ENCODE results near the gene ANO7. TPM values are rescaled to one million over a fixed set of nuclear protein-coding genes. Genes with fewer than 3 reads are reported as not detected.

Gene ANO7
- total RNA-seq, 1 donor from 2014 or later: under 0.01 TPM

DNA sequence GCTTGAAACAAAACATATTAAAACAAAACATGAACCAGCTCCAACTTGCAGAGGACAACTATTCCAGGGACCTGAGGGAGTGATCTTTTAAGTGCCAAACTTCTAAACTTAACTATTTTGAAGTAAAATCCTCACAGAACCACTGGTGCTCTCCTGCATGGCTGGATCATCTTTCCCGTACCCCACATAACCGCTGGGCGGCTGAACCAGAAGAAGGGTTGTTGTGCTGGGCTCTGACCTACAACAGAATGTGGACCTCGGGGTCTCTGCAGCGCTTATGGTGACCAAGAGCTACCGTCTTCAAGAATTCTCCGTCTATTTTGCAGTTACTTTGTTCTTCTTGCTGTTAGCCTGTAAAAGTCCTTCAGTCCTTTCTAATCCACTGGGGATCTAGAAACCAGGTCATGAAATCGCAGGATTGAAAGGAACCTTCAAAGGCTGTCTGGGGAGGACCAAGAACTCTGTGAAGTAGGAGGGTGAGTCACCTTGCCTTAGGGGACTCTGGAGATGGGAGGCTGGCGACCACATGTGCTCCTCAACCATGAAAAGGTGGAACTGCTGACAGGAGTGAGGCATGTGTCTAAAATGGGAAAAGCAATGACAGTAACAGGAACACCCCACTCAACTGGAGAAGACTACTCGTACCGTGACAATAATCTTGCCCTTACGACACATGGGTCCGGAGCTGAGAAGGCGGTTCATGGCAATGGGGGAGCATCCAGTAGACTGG lies 80.4 kb downstream of the ANO7 start:
- DNase-seq (ENCODE audit: low read depth): peak; percentile 66
- H3K27me3 ChIP-seq (ENCODE audit: control insufficient read depth, insufficient read depth, low read length): no peaks in the 10 kb centered on the region
- H3K36me3 ChIP-seq (ENCODE audit: control insufficient read depth, insufficient read depth, low read length): peaks cover 21% of the 10 kb centered on the region
- FAIRE-seq: no peak
- H3K4me3 ChIP-seq (ENCODE audit: low read depth, low read length): no peak overlapping the region
- TF ChIP-seq, protein P1, sequence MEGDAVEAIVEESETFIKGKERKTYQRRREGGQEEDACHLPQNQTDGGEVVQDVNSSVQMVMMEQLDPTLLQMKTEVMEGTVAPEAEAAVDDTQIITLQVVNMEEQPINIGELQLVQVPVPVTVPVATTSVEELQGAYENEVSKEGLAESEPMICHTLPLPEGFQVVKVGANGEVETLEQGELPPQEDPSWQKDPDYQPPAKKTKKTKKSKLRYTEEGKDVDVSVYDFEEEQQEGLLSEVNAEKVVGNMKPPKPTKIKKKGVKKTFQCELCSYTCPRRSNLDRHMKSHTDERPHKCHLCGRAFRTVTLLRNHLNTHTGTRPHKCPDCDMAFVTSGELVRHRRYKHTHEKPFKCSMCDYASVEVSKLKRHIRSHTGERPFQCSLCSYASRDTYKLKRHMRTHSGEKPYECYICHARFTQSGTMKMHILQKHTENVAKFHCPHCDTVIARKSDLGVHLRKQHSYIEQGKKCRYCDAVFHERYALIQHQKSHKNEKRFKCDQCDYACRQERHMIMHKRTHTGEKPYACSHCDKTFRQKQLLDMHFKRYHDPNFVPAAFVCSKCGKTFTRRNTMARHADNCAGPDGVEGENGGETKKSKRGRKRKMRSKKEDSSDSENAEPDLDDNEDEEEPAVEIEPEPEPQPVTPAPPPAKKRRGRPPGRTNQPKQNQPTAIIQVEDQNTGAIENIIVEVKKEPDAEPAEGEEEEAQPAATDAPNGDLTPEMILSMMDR (IDR thresholded peaks at IDR 0.05; ENCODE audit: insufficient read depth, low read length, severe bottlenecking): no peak

DNA sequence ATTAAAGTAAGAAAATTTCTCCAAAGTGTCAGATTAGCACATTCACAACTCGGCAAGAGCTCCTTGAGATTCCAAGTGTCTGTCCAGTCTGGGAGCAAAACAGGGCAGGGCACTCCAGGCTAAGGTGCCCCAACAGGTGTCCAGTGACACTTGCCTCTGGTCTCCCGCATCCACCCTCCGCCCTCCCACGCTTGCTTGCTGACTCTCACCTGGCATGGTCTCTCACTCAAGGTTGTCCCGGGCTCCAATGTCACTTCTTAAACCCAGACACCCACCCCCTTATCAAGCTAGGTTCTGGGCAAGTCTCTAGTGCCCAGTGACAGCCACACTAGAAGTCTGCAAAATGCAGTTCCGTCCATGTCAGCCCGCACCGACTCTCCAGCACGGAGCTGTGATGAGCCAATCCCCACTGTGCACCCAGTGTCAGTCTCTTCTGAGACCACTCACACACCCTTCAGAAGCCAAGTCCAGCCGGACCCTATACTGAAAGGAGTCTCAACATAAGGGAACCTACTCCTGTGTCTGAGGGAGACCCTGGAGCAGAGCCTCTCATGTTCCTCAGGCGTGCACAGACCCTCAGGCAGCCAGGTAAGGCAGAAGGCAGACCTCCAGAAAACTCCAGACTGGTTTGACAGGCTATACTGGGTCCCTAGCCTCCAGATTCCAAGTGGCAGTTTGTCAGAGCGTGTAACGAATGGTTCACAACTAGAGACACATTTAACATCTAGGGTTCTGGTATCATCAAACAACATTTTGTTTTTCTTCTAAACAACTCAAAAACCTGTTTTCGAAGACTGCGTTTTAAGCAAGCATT lies 81.4 kb downstream of the ANO7 start:
- peaks cover 19% of the 10 kb centered on the region for H3K36me3 ChIP-seq (ENCODE audit: control insufficient read depth, insufficient read depth, low read length)
- FAIRE-seq: no peak
- TF ChIP-seq, protein P1 (IDR thresholded peaks at IDR 0.05; ENCODE audit: insufficient read depth, low read length, severe bottlenecking): no peak
- H3K27me3 ChIP-seq (ENCODE audit: control insufficient read depth, insufficient read depth, low read length): no peaks in the 10 kb centered on the region
- no peak overlapping the region for H3K4me3 ChIP-seq (ENCODE audit: low read depth, low read length)
- DNase-seq (ENCODE audit: low read depth): no peak

DNA sequence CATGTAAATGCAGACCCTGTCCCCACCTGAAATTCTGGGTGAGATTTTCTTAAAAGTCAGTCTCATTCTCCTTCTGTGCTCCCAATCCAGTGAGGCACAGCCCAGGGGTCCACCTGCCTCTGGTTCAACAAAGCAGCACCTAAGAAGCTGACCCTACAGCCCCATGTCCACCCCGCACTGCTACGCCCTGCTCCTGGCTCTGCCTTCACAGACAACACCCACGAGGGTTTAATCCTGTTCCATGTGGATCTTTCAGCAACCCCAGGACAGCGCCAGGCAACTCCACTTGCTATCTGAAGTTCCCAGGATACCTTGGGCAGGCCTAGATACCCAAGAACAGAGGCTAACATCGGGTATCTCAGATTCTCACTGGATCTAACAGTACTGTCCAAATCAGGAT lies 82.1 kb downstream of the ANO7 start:
- no peak for FAIRE-seq
- Histone ChIP-seq H3K4me3 (ENCODE audit: low read depth, low read length) (no peak overlapping the region), H3K36me3 (ENCODE audit: control insufficient read depth, insufficient read depth, low read length) (peaks cover 19% of the 10 kb centered on the region), H3K27me3 (ENCODE audit: control insufficient read depth, insufficient read depth, low read length) (no peaks in the 10 kb centered on the region)
- TF ChIP-seq, protein P1 (IDR thresholded peaks at IDR 0.05; ENCODE audit: insufficient read depth, low read length, severe bottlenecking): no peak
- DNase-seq (ENCODE audit: low read depth): no peak

DNA sequence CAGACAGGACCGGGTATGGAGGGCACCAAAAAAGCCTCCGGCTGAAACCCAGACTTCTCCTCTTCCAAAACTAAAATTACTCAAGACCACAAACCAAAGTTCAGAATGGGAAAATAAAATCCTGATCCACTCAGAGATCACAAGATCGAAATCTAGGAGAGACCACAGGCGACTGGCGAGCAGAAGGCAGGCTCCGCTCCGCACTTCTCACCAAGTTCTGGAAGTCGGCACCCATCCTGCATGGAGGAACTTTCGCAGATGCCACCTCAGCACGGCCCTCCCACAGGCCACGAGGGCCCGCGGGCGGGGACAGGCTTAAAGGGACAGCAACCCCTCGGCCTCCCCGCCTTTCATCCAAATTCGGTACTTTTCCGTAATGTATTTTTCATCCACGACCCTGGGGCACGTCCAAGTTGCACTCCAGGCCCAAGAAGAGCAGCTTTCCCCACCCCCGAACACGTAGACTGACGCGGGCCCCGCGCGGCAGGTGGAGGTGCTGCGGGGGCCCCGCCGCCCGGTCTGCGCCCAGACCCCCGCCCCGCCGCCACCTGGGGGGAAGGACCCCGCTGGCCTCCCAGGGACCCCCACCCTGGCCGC lies 83.3 kb downstream of the ANO7 start:
- FAIRE-seq: no peak
- TF ChIP-seq, protein P1 (IDR thresholded peaks at IDR 0.05; ENCODE audit: insufficient read depth, low read length, severe bottlenecking): no peak
- DNase-seq (ENCODE audit: low read depth): peak; percentile 62

DNA sequence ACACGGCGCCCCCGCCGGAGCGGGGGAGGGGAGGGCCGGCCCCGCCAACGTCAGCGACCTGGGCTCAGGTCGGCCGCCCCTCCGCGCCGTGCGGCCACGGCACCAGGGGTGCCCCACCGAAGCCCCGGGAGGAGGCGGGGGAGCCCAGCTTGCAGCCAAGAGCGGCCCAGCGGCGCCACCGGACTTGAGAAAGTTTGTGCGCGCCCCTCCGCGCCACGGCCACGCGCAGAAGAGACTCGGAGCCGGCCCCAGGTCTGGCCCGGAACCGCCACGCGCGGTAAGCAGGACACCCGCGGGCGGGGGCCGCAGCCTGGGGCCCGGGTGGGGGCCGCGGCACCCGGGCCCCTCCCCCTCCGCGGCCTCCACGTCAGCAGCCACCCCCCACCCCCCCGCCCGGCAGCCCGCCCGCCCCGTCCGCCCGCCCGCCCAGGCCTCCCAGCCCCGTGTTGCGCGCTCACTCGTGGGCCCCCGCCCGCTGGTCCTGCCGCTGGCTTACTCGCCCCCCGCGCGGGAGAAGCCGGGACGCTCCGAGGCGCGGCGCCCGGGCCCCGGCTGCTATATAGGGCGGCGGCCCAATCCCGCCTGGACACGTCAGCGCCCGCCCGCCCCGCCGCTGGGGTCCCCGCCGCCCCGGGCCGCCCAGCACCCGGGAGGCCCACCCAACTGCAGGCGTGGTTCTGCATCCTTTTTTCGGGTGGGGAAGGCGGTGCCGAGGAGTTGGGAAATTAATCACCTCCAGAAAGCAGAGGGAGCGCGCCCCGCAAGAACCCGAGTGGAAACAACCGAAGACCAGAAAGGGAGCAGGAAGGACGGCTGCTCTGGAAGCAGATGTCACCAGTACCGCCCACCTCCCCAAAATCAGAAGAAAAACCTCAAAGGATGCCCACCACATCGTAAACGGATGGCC lies 84.1 kb downstream of the ANO7 start:
- no peaks in the 10 kb centered on the region for H3K27me3 ChIP-seq (ENCODE audit: control insufficient read depth, insufficient read depth, low read length)
- FAIRE-seq (no peak), DNase-seq (ENCODE audit: low read depth) (peak; percentile 36)
- TF ChIP-seq, protein P1 (IDR thresholded peaks at IDR 0.05; ENCODE audit: insufficient read depth, low read length, severe bottlenecking): no peak
- H3K36me3 ChIP-seq (ENCODE audit: control insufficient read depth, insufficient read depth, low read length): peaks cover 10% of the 10 kb centered on the region
- H3K4me3 ChIP-seq (ENCODE audit: low read depth, low read length): peak overlapping the region; percentile 68

More for the DNA sequence above, 83.3 kb downstream of the ANO7 start:
- H3K4me3 ChIP-seq (ENCODE audit: low read depth, low read length): peak overlapping the region; percentile 68
- H3K36me3 ChIP-seq (ENCODE audit: control insufficient read depth, insufficient read depth, low read length): peaks cover 14% of the 10 kb centered on the region
- H3K27me3 ChIP-seq (ENCODE audit: control insufficient read depth, insufficient read depth, low read length): no peaks in the 10 kb centered on the region
